IMR-90 (cell line): ENCODE results near the gene SLC30A2. TPM values are rescaled to one million over a fixed set of nuclear protein-coding genes. Genes with fewer than 3 reads are reported as not detected.

ENCODE experiments used
- ATAC-seq: fragments of 200-7000 bp; cut with Tn5 transposase; 2 replicates; pipeline ENCODE4 v1.9.1; 2020; ENCODE audit warnings: low read depth, mild to moderate bottlenecking, moderate library complexity
- BruUV-seq: library from RNA; stranded (reverse); fragments of 400-500 nt; replicated peaks from 2 replicates; lab custom pipeline; 2021; lab: Mats Ljungman, UMichigan
- CTCF ChIA-PET: fragments of 300-600 bp; formaldehyde crosslinking; extraction: SDS; loops from one replicate; lab custom pipeline; 2021; ENCODE audit warnings: antibody characterized with exemption; lab: Yijun Ruan, JAX
- POLR2A ChIA-PET: fragments of 300-600 bp; sonication (Branson Sonifier 250); formaldehyde crosslinking; loops from one replicate; lab custom pipeline; 2022; ENCODE audit warnings: antibody characterized with exemption; ENCODE audit not compliant: unreplicated experiment; lab: Charles Lee
- DNase-seq: peaks from one replicate; pipeline ENCODE4 v3.0.0; 2013
- H2AFZ ChIP-seq: replicated peaks from 2 replicates; pipeline ENCODE3; 2013; ENCODE audit warnings: low read length, mild to moderate bottlenecking; ENCODE audit not compliant: poor library complexity
- H2AK5ac ChIP-seq: 2 replicates; pipeline ENCODE4 v1.6.1; 2013; ENCODE audit warnings: low read depth, low read length, inconsistent platforms
- H2AK9ac ChIP-seq: replicated peaks from 2 replicates; pipeline ENCODE3; 2013; ENCODE audit warnings: mild to moderate bottlenecking, low read depth, low read length, moderate library complexity; ENCODE audit not compliant: poor library complexity
- H2BK120ac ChIP-seq: 2 replicates; pipeline ENCODE4 v1.6.1; 2013; ENCODE audit warnings: low read depth, low read length, inconsistent platforms
- H2BK15ac ChIP-seq: 3 replicates; pipeline ENCODE4 v1.6.1; 2013; ENCODE audit warnings: low read depth, low read length, inconsistent platforms
- H2BK20ac ChIP-seq: 2 replicates; pipeline ENCODE4 v1.6.1; 2013; ENCODE audit warnings: low read depth, mild to moderate bottlenecking, inconsistent platforms, low read length, moderate library complexity
- H2BK5ac ChIP-seq: 2 replicates; pipeline ENCODE4 v1.6.1; 2013; ENCODE audit warnings: mild to moderate bottlenecking, low read depth, low read length, inconsistent platforms; ENCODE audit not compliant: poor library complexity, severe bottlenecking
- H3K14ac ChIP-seq: replicated peaks from 2 replicates; pipeline ENCODE4 v1.6.1; 2013; ENCODE audit warnings: low read depth, low read length, inconsistent platforms
- H3K18ac ChIP-seq: 2 replicates; pipeline ENCODE4 v1.6.1; 2013; ENCODE audit warnings: low read depth, low read length, control low read depth
- H3K23ac ChIP-seq: 2 replicates; pipeline ENCODE4 v1.6.1; 2013; ENCODE audit warnings: low read depth, low read length, inconsistent platforms
- H3K27ac ChIP-seq: 2 replicates; pipeline ENCODE4 v1.5.1; 2013; ENCODE audit warnings: mild to moderate bottlenecking, control low read depth, low read length; ENCODE audit not compliant: insufficient read depth
- H3K27me3 ChIP-seq: 2 replicates; pipeline ENCODE4 v1.6.1; 2013; ENCODE audit warnings: low read length; ENCODE audit not compliant: control insufficient read depth, insufficient read depth
- H3K36me3 ChIP-seq: 2 replicates; pipeline ENCODE4 v1.6.1; 2013; ENCODE audit warnings: low read length, mixed read lengths; ENCODE audit not compliant: control insufficient read depth, insufficient read depth
- H3K4ac ChIP-seq: 2 replicates; pipeline ENCODE4 v1.6.1; 2013; ENCODE audit warnings: low read depth, low read length, inconsistent platforms
- H3K4me1 ChIP-seq: 2 replicates; pipeline ENCODE4 v1.6.1; 2013; ENCODE audit warnings: low read length, mixed read lengths; ENCODE audit not compliant: control insufficient read depth, insufficient read depth
- H3K4me2 ChIP-seq: 2 replicates; pipeline ENCODE4 v1.6.1; 2013; ENCODE audit warnings: low read depth, mild to moderate bottlenecking, control low read depth, low read length, moderate library complexity
- H3K4me3 ChIP-seq: 2 replicates; pipeline ENCODE4 v1.5.1; 2013; ENCODE audit warnings: low read depth, mild to moderate bottlenecking, control low read depth, low read length, moderate library complexity; ENCODE audit not compliant: insufficient read depth
- H3K56ac ChIP-seq: 2 replicates; pipeline ENCODE4 v1.6.1; 2013; ENCODE audit warnings: low read length, inconsistent platforms; ENCODE audit not compliant: insufficient read depth; ENCODE audit errors: extremely low read depth
- H3K79me1 ChIP-seq, 2 experiments: 2 replicates each; pipeline ENCODE4 v1.6.1; 2013; ENCODE audit warnings: low read length in 2 of 2, inconsistent platforms in 1 of 2, low read depth in 1 of 2
- H3K9ac ChIP-seq: 2 replicates; pipeline ENCODE4 v1.6.1; 2013; ENCODE audit warnings: low read depth, low read length, control low read depth
- H3K9me1 ChIP-seq: 2 replicates; pipeline ENCODE4 v1.6.1; 2013; ENCODE audit warnings: low read length, inconsistent platforms; ENCODE audit not compliant: insufficient read depth
- H3K9me3 ChIP-seq: 2 replicates; pipeline ENCODE4 v1.6.1; 2013; ENCODE audit warnings: low read length; ENCODE audit not compliant: control insufficient read depth, insufficient read depth
- H4K20me1 ChIP-seq: 2 replicates; pipeline ENCODE4 v1.6.1; 2013; ENCODE audit warnings: low read length, inconsistent platforms; ENCODE audit not compliant: insufficient read depth
- H4K5ac ChIP-seq: 2 replicates; pipeline ENCODE4 v1.6.1; 2013; ENCODE audit warnings: mild to moderate bottlenecking, low read depth, low read length, control low read depth
- H4K8ac ChIP-seq, 2 experiments: 2 replicates each; pipeline ENCODE4 v1.6.1; 2013; ENCODE audit warnings: low read depth in 2 of 2, low read length in 2 of 2, control low read depth in 1 of 2, inconsistent platforms in 1 of 2
- H4K91ac ChIP-seq: 2 replicates; pipeline ENCODE4 v1.6.1; 2013; ENCODE audit warnings: low read depth, low read length, inconsistent platforms; ENCODE audit not compliant: insufficient read depth
- BHLHE40 ChIP-seq: fragments of 150-350 bp; IDR thresholded peaks from 2 replicates; pipeline ENCODE4 v1.6.1; 2016; ENCODE audit warnings: mild to moderate bottlenecking, low read depth, low read length
- CEBPB ChIP-seq: IDR thresholded peaks from 2 replicates; pipeline ENCODE4 v1.6.1; 2012; ENCODE audit warnings: low read depth, low read length, improper control_type of control experiment
- CHD1 ChIP-seq: IDR thresholded peaks from 2 replicates; pipeline ENCODE4 v1.6.1; 2012; ENCODE audit warnings: low read depth, low read length, improper control_type of control experiment
- FOS ChIP-seq: fragments of 150-350 bp; IDR thresholded peaks from 2 replicates; pipeline ENCODE4 v1.6.1; 2016; ENCODE audit warnings: low read depth, low read length
- MAFK ChIP-seq: IDR thresholded peaks from 2 replicates; pipeline ENCODE4 v1.6.1; 2012; ENCODE audit warnings: low read depth, low read length, improper control_type of control experiment
- MAZ ChIP-seq: IDR thresholded peaks from 2 replicates; pipeline ENCODE4 v1.6.1; 2012; ENCODE audit warnings: low read depth, mild to moderate bottlenecking, low read length, improper control_type of control experiment, moderate library complexity, borderline replicate concordance
- MXI1 ChIP-seq: IDR thresholded peaks from 2 replicates; pipeline ENCODE4 v1.6.1; 2012; ENCODE audit warnings: low read depth, mild to moderate bottlenecking, low read length, moderate library complexity, borderline replicate concordance
- NFE2L2 ChIP-seq: fragments of 150-350 bp; IDR thresholded peaks from 2 replicates; pipeline ENCODE4 v1.6.1; 2016; ENCODE audit warnings: low read depth, mild to moderate bottlenecking, low read length
- POLR2A ChIP-seq: IDR thresholded peaks from 2 replicates; pipeline ENCODE4 v1.6.1; 2012; ENCODE audit warnings: mild to moderate bottlenecking, low read depth, low read length
- RAD21 ChIP-seq: IDR thresholded peaks from 2 replicates; pipeline ENCODE4 v1.6.1; 2012; ENCODE audit warnings: low read length, improper control_type of control experiment
- RCOR1 ChIP-seq: IDR thresholded peaks from 2 replicates; pipeline ENCODE4 v1.6.1; 2012; ENCODE audit warnings: mild to moderate bottlenecking, low read length, improper control_type of control experiment; ENCODE audit not compliant: insufficient replicate concordance
- SMC3 ChIP-seq: fragments of 150-350 bp; IDR thresholded peaks from 2 replicates; pipeline ENCODE4 v1.6.1; 2016; ENCODE audit warnings: low read depth, mild to moderate bottlenecking, antibody characterized with exemption, low read length, moderate library complexity
- USF2 ChIP-seq: fragments of 150-350 bp; IDR thresholded peaks from 2 replicates; pipeline ENCODE4 v1.6.1; 2017; ENCODE audit warnings: mild to moderate bottlenecking, antibody characterized with exemption, low read length, low read depth
- WGBS, 2 experiments: methylation state at CpG; one replicate each; pipeline versions ENCODE4 v1.1.5 to v1.1.7; 2013; ENCODE audit warnings: missing lambda C conversion rate in 2 of 2; ENCODE audit not compliant: insufficient read length in 1 of 2; ENCODE audit errors: extremely low coverage in 2 of 2; 5-methylcytosine and 5-hydroxymethylcytosine counted together
- dilution Hi-C: fragments of 300-500 bp; cut with HindIII; formaldehyde crosslinking; loops from one replicate; pipeline ENCODE4 v1.14.3; 2018; ENCODE audit warnings: low sequenced_read_pairs; ENCODE audit not compliant: unreplicated experiment
- in situ Hi-C: fragments of 300-500 bp; cut with MboI; formaldehyde crosslinking; loops from 3 replicates; pipeline ENCODE4 v1.14.3; 2019; ENCODE audit warnings: low sequenced_read_pairs, inconsistent platforms, mixed read lengths
- intact Hi-C: fragments of 100-400 bp; cut with micrococcal nuclease; formaldehyde crosslinking; loops from 2 replicates; pipeline ENCODE4 v1.10.0; 2022
- polyA plus RNA-seq, 3 experiments: library from polyadenylated mRNA; depleted of rRNA; stranded (reverse); fragments of >200 nt; gene quantifications; 2 replicates each; pipeline ENCODE4 v1.2.3, GENCODE V29; 2012; ENCODE audit warnings: low replicate concordance in 1 of 3
- total RNA-seq: library from RNA; depleted of rRNA; stranded (reverse); fragments of >200 nt; gene quantifications from 2 replicates; pipeline ENCODE4 v1.2.3, GENCODE V29; 2012
- TF ChIP-seq, protein P1 (sequence below): fragments of 150-350 bp; IDR thresholded peaks from 2 replicates; pipeline ENCODE4 v1.6.1; 2016; ENCODE audit warnings: low read depth, mild to moderate bottlenecking, low read length, moderate library complexity, borderline replicate concordance

SLC30A2 gene
- total and polyA plus RNA-seq, 2 of the 4 experiments (the other 2 are of a cell fraction): not detected

DNA sequence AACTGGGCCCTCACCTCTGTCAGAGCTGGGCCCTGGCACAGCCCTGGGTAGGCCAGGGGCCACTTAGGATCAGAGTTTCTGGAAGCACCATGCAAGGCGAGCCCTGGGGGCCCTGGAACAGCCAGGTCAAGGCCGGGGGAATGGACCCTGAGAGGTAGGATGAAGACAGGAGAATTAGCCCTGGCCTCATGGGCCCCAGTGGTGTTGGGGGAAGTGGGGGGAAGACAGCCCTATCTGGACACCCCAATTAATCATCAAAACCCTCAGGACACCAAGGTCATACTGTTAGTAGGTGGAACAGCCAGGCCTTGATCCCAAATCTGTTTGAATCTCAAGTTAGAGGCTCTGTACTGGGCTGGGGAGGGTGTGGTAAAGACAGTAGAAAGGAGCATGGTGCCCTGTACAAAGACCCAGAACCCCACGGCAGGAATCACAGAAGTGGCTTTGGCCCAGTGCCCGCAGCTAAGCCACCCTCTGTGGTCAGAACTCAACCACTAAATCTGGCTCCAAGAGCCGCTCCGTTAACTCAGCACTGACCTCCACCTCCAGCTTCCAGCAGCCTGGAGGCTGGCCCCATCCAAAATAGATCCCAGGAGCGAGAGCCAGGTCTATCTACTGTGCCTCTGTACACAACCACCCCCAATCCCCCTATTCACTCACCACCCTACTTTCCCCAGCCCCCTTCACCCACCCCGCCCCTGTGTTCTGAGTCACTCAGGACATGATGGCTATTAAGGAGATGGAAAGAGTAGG lies 35.5 kb upstream of the SLC30A2 start:
- POLR2A ChIA-PET: interaction anchor here (0.6 kb wide), 1 partner anchor 262 kb away, joined by 3 read pairs; the partner anchor contains the start of gene MTFR1L
- Histone ChIP-seq H3K79me1 (no peaks in the 10 kb centered on the region), H3K4ac (no peak overlapping the region), H3K4me1 (peaks cover 1% of the 10 kb centered on the region; the same call in 1 of the 2 replicates), H2AFZ (no peak overlapping the region), H3K23ac (no peak overlapping the region), H3K9me1 (no peaks in the 10 kb centered on the region), H3K4me3 (no peak overlapping the region), H3K27me3 (peaks cover 41% of the 10 kb centered on the region), H3K36me3 (no peaks in the 10 kb centered on the region), H2BK5ac (no peak overlapping the region), H2AK5ac (no peak overlapping the region), H2BK120ac (no peak overlapping the region), H2AK9ac (no peak overlapping the region), H4K91ac (no peak overlapping the region), H4K20me1 (no peaks in the 10 kb centered on the region), H3K9me3 (peaks cover 2% of the 10 kb centered on the region; the same call in 1 of the 2 replicates), H3K18ac (no peak overlapping the region), H2BK20ac (no peak overlapping the region), H4K8ac (no peak overlapping the region), H3K9ac (no peak overlapping the region), H3K27ac (no peak overlapping the region), H3K56ac (no peak overlapping the region), H3K14ac (no peak overlapping the region), H4K5ac (no peak overlapping the region), H2BK15ac (no peak overlapping the region), H3K4me2 (no peak overlapping the region)
- dilution Hi-C loops (no loop called here), in situ Hi-C loops (no loop called here), intact Hi-C loops (no loop called here)
- no TSS peak for BruUV-seq
- TF ChIP-seq MAFK (no peak), CEBPB (no peak), BHLHE40 (no peak), NFE2L2 (no peak), RAD21 (no peak), MXI1 (no peak), CHD1 (no peak), USF2 (no peak), FOS (no peak), MAZ (no peak), RCOR1 (no peak), POLR2A (no peak), SMC3 (no peak)
- TF ChIP-seq, protein P1, sequence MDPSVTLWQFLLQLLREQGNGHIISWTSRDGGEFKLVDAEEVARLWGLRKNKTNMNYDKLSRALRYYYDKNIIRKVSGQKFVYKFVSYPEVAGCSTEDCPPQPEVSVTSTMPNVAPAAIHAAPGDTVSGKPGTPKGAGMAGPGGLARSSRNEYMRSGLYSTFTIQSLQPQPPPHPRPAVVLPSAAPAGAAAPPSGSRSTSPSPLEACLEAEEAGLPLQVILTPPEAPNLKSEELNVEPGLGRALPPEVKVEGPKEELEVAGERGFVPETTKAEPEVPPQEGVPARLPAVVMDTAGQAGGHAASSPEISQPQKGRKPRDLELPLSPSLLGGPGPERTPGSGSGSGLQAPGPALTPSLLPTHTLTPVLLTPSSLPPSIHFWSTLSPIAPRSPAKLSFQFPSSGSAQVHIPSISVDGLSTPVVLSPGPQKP: no peak
- no peak for ATAC-seq
- CTCF ChIA-PET: no interaction called here
- WGBS, 2 experiments: 40% methylated on average over 1 of the region's 8 CpGs; no CpG with 5 or more reads in 1 of the 2 experiments
- no peak for DNase-seq
